Peyer's patch (tissue), 4 donors: Measurements from ENCODE around the gene CYP11A1. TPM values are rescaled to one million over a fixed set of nuclear protein-coding genes. Genes with fewer than 3 reads are reported as not detected.
A peak's percentile ranks its signal among the peaks of the same experiment; 100 is the strongest.

Source experiments
- DNase-seq, 3 donors: peaks; one replicate each; pipeline ENCODE4 v3.0.0-alpha.2; 2017 to 2019
- H3K27ac ChIP-seq, 4 donors: fragments of 200-600 bp; sonication (generic); one replicate each; pipeline ENCODE4 v1.5.1; 2016 to 2019
- H3K27me3 ChIP-seq, 2 donors: fragments of 200-600 bp; sonication (generic); one replicate each; pipeline ENCODE4 v1.5.1; 2019
- H3K36me3 ChIP-seq, 3 donors: fragments of 200-600 bp; sonication (generic); one replicate each; pipeline ENCODE4 v1.5.1; 2016 to 2019
- H3K4me1 ChIP-seq, 4 donors: fragments of 200-600 bp; sonication (generic); one replicate each; pipeline ENCODE4 v1.5.1; 2016 to 2019
- H3K4me3 ChIP-seq, 4 donors: fragments of 200-600 bp; sonication (generic); 1 replicate in 3 of 4; 2 replicates in 1 of 4; pipeline ENCODE4 v1.5.1; 2016 to 2019; ENCODE audit warnings: mild to moderate bottlenecking in 1 of 4
- H3K9me3 ChIP-seq, 4 donors: fragments of 200-600 bp; sonication (generic); one replicate each; pipeline ENCODE4 v1.5.1; 2016 to 2019; ENCODE audit warnings: mild to moderate bottlenecking in 1 of 4
- POLR2A ChIP-seq, 2 donors: fragments of 450-650 bp; IDR thresholded peaks; one replicate each; pipeline ENCODE4 v1.5.1; 2017; ENCODE audit warnings: antibody characterized with exemption in 2 of 2, mild to moderate bottlenecking in 2 of 2, moderate library complexity in 2 of 2
- total RNA-seq, 4 donors: library from RNA; depleted of rRNA; stranded (reverse); fragments of >200 nt; gene quantifications; one replicate each; pipeline ENCODE4 v1.1.0, GENCODE V29; 2016
- TF ChIP-seq, protein P1 (sequence below), 6 experiments: fragments of 450-650 bp in 4 of 6; fragments of 200-600 bp in 2 of 6; sonication (generic) in 1 of 6; IDR thresholded peaks; one replicate each; pipeline ENCODE4 v1.5.1; 2017 to 2019; ENCODE audit warnings: antibody characterized with exemption in 6 of 6, mild to moderate bottlenecking in 3 of 6, moderate library complexity in 1 of 6

The CYP11A1 gene
- total RNA-seq, 4 donors from 2014 or later, result 0.88 to 6.6 (median 3.3) TPM

DNA sequence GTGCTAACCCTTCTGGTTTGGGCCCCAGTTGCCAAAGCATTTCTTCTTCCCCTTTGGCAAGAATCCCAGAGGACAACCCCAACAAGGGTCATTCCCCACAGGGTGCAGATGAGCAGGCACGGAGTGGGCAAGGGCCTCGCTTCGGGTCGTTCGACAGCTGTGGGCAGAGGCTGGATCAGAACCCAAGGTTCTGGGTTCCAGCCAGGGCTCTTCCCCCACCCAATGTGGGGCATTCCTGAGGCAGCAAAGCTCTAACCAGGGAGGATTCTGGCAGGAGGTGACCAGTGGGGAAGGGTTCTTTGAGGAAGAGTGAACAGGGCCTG, 48.3 kb downstream of the CYP11A1 start:
- no peak for DNase-seq
- no peaks in the 10 kb centered on the region for H3K27me3 ChIP-seq
- H3K27ac ChIP-seq, result peak overlapping the region in 1 of 4 donors; percentile 25
- no peaks in the 10 kb centered on the region for H3K9me3 ChIP-seq
- H3K4me3 ChIP-seq, result no peak overlapping the region
- peaks cover 0 to 18% (median 14%) of the 10 kb centered on the region in 4 donors for H3K4me1 ChIP-seq
- no peak for TF ChIP-seq POLR2A (IDR thresholded peaks at IDR 0.05)
- H3K36me3 ChIP-seq, result no peaks in the 10 kb centered on the region

DNA sequence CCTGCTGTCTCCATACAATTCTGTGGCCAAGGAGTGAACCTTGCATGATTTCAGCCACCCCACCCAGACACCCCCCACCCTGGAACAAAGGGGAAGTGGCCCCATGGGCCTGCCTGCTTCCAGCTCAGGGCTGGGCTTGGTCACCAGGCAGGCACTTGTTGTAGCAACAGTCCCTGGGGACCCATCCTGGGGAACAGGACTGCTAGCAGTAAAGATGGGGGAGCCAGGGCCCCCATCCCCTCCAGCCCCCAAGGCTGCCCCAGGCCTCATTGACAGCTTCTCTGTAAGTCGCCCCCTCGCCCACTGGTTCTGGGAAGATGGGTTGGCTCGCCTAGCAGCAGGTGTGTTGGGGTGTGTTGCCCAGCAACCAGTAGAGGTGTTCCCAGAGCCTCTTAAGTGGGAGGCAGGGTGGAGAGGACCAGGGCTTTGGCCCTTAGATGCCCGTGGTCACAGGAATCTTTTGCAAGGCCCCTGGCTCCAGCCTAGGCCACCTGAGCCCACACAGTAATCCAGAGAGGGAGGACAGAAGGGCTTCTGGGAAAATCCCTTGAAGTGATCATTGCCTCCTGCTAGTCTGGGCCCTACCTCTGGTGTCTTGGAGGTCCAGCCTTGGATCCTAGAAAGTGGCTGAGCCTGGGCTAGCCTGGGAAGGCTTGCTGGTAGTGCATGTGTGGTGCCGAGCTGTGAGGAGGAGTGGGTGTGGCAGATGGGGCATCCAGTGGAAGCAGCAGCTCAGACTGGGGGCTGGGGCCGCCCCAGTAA, 48.9 kb downstream of the CYP11A1 start:
- TF ChIP-seq, protein P1, sequence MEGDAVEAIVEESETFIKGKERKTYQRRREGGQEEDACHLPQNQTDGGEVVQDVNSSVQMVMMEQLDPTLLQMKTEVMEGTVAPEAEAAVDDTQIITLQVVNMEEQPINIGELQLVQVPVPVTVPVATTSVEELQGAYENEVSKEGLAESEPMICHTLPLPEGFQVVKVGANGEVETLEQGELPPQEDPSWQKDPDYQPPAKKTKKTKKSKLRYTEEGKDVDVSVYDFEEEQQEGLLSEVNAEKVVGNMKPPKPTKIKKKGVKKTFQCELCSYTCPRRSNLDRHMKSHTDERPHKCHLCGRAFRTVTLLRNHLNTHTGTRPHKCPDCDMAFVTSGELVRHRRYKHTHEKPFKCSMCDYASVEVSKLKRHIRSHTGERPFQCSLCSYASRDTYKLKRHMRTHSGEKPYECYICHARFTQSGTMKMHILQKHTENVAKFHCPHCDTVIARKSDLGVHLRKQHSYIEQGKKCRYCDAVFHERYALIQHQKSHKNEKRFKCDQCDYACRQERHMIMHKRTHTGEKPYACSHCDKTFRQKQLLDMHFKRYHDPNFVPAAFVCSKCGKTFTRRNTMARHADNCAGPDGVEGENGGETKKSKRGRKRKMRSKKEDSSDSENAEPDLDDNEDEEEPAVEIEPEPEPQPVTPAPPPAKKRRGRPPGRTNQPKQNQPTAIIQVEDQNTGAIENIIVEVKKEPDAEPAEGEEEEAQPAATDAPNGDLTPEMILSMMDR (IDR thresholded peaks at IDR 0.05), result no peak
- no peak for TF ChIP-seq POLR2A (IDR thresholded peaks at IDR 0.05)
- H3K4me1 ChIP-seq, result peaks cover 0 to 18% (median 14%) of the 10 kb centered on the region in 4 donors
- no peaks in the 10 kb centered on the region for H3K9me3 ChIP-seq
- peak overlapping the region in 3 of 4 donors; percentile 25 to 52 (median 38) for H3K27ac ChIP-seq
- peak in 1 of 3 donors; percentile 41 for DNase-seq
- no peaks in the 10 kb centered on the region for H3K36me3 ChIP-seq
- H3K27me3 ChIP-seq, result no peaks in the 10 kb centered on the region
- no peak overlapping the region for H3K4me3 ChIP-seq

DNA sequence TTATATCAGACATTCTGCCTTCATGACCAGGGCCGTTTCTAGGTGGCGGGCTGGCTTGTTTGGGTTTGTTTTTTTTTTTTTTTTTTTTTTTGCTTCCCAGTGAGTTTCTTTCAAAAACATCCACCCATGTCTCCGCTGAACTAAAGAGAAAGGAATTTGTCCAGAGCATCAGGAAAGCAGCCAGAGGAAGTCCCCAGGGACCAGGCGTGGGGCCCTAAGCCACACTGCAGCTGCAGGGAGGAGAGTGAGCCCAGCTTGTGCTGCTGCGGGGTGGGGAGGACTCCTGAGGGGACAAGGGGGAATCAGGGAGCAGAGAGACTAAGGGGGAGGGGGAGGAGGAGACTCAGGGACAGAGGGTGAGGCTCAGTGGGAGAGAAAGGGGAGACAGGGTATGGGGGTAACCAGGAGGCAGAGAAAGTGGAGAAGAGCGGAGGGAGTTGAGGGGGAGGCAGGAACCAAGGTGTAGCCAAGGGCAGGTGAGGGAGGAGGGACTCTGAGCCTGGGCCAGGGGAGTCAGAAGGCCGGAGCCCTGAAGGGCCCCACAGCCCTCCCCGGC, 49.5 kb downstream of the CYP11A1 start:
- H3K27me3 ChIP-seq, result no peaks in the 10 kb centered on the region

DNA sequence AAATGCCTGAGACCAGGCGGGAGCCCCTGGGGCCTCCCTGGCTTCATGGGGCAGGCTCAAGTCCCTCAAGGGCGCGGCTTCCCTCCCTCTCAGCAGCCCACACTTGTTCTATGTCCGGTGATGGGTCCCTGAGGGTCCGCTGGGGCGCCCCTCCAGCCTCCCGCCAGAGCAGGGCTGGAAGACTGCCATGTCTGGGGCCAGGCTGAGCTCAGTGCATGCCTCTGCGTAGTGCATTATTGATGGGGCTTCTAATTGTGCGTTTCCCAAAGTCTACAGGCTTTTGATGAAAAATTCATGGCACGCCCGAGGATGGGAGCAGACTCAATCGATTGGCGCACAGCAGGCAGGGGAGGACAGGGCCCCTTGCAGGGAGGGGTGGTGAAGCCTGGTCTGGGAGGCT, 51.3 kb downstream of the CYP11A1 start:
- Histone ChIP-seq H3K27ac (peak overlapping the region in 1 of 4 donors; percentile 46), H3K4me1 (peaks cover 0 to 18% (median 14%) of the 10 kb centered on the region in 4 donors)
- no peak for DNase-seq

More for the DNA sequence above, 49.5 kb downstream of the CYP11A1 start:
- H3K36me3 ChIP-seq, result no peaks in the 10 kb centered on the region
- peaks cover 0 to 18% (median 14%) of the 10 kb centered on the region in 4 donors for H3K4me1 ChIP-seq
- peak overlapping the region; percentile 24 to 52 (median 32) for H3K27ac ChIP-seq
- DNase-seq, result peak in 2 of 3 donors; percentile 54 to 57
- no peak for TF ChIP-seq POLR2A (IDR thresholded peaks at IDR 0.05)
- TF ChIP-seq, protein P1 (IDR thresholded peaks at IDR 0.05), result no peak
- no peak overlapping the region for H3K4me3 ChIP-seq
- no peaks in the 10 kb centered on the region for H3K9me3 ChIP-seq

DNA sequence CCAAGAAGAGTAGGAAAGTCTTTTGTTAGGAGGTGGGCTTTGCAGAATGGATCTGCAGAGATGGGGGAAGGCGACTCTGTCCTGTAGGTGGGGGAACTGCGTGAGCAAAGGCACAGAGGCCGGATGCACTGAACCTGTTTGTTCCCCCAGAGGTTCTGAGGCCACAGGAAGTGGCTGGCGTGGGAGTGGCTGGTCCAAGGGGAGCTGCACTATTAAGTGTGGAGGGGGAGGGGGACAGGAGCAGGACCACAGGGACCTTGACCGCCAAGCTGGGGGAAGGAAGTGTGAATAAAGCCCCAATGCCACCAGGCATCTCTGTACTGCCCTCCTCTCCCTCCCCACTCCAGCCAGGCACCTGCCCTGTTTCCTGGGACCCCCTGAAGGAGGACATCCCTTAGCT, 51.8 kb downstream of the CYP11A1 start:
- no peaks in the 10 kb centered on the region for H3K27me3 ChIP-seq
- H3K27ac ChIP-seq, result peak overlapping the region in 1 of 4 donors; percentile 46
- DNase-seq, result peak in 2 of 3 donors; percentile 64 to 70
- no peak overlapping the region for H3K4me3 ChIP-seq
- peaks cover 0 to 18% (median 14%) of the 10 kb centered on the region in 4 donors for H3K4me1 ChIP-seq
- no peaks in the 10 kb centered on the region for H3K9me3 ChIP-seq
- TF ChIP-seq, protein P1 (IDR thresholded peaks at IDR 0.05), result no peak
- TF ChIP-seq POLR2A (IDR thresholded peaks at IDR 0.05), result no peak
- no peaks in the 10 kb centered on the region for H3K36me3 ChIP-seq

More for the DNA sequence above, 51.3 kb downstream of the CYP11A1 start:
- no peak for TF ChIP-seq POLR2A (IDR thresholded peaks at IDR 0.05)
- TF ChIP-seq, protein P1 (IDR thresholded peaks at IDR 0.05), result no peak
- H3K4me3 ChIP-seq, result no peak overlapping the region
- H3K27me3 ChIP-seq, result no peaks in the 10 kb centered on the region
- no peaks in the 10 kb centered on the region for H3K36me3 ChIP-seq
- no peaks in the 10 kb centered on the region for H3K9me3 ChIP-seq

DNA sequence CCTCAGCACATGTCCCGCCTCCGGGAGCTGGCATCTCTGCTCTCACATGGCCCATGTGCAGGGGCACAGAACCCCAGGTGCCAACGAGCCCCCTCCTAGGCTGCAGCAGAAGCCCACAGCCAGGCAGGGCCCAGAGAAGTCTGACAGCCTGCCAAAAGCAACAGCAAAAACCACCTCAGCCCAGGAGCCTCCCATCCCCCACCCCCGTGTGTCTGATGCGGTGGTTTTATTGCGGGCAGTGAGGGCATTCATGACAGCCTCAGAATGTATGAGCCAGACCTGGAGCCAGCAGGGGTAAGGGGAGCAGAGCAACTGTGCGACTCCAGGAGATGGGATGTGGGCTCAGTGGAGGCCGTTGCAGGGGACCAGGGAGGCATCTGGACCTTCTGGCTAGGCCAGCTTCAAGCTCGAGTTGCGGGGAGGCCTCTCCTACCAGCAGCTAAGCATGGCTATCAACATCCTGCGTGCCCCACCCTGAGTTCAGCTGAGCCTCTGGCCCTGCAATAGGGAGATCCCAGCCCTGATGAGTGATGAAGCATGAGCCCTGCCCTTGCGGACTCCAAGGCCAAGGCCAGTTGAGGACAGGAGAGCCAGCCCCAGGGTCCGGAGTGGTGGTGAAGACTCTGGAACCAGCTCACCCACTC, 52.5 kb downstream of the CYP11A1 start:
- Histone ChIP-seq H3K27me3 (no peaks in the 10 kb centered on the region), H3K4me3 (no peak overlapping the region), H3K9me3 (no peaks in the 10 kb centered on the region), H3K27ac (peak overlapping the region in 1 of 4 donors; percentile 46), H3K4me1 (peaks cover 0 to 15% (median 12%) of the 10 kb centered on the region in 4 donors), H3K36me3 (no peaks in the 10 kb centered on the region)
- TF ChIP-seq, protein P1 (IDR thresholded peaks at IDR 0.05), result no peak
- no peak for TF ChIP-seq POLR2A (IDR thresholded peaks at IDR 0.05)
- no peak for DNase-seq
